SU-DHL-6 (cell line): ENCODE measurements around the gene HUWE1.
"Not testable (repeated sequence)": the region's sequence is repeated elsewhere in the genome, so short reads cannot be mapped to it uniquely, and the experiment has no call there.

Experiments
- H2AFZ ChIP-seq: fragments of 200-600 bp; sonication (generic); 2 replicates; pipeline ENCODE4 v1.6.1; 2014; ENCODE audit warnings: low read depth, mild to moderate bottlenecking, moderate library complexity, mixed read lengths, antibody characterized with exemption, low read length; ENCODE audit not compliant: severe bottlenecking
- H3F3A ChIP-seq: fragments of 200-600 bp; shearing (Covaris generic); 2 replicates; pipeline ENCODE4 v1.6.0; 2016; ENCODE audit warnings: antibody characterized with exemption, mild to moderate bottlenecking; ENCODE audit not compliant: insufficient read depth
- H3K27ac ChIP-seq: fragments of 200-600 bp; sonication (generic); 2 replicates; pipeline ENCODE4 v1.5.1; 2016; ENCODE audit warnings: low read depth, mild to moderate bottlenecking, low read length, moderate library complexity, mixed read lengths
- H3K27me3 ChIP-seq: fragments of 200-600 bp; sonication (generic), shearing (Covaris generic); 2 replicates; pipeline ENCODE4 v1.6.0; 2014; ENCODE audit warnings: mild to moderate bottlenecking, low read length
- H3K36me3 ChIP-seq: fragments of 200-600 bp; sonication (generic); 2 replicates; pipeline ENCODE4 v1.6.1; 2014; ENCODE audit warnings: mild to moderate bottlenecking, low read length, mixed read lengths
- H3K4me2 ChIP-seq: fragments of 300-600, 200-600 bp; shearing (Covaris generic), sonication (generic); 2 replicates; pipeline ENCODE4 v1.6.0; 2014; ENCODE audit warnings: low read length, low read depth, mild to moderate bottlenecking; ENCODE audit not compliant: poor library complexity, severe bottlenecking
- H3K4me3 ChIP-seq: fragments of 200-600 bp; sonication (generic); 2 replicates; pipeline ENCODE4 v1.5.1; 2014; ENCODE audit warnings: antibody characterized with exemption, low read length, mild to moderate bottlenecking, mixed read lengths; ENCODE audit not compliant: insufficient read depth, poor library complexity, severe bottlenecking
- H3K79me2 ChIP-seq: fragments of 200-600 bp; sonication (generic); 2 replicates; pipeline ENCODE4 v1.6.1; 2014; ENCODE audit warnings: mild to moderate bottlenecking, low read length, moderate library complexity; ENCODE audit not compliant: insufficient read depth
- H3K9ac ChIP-seq: fragments of 200-600 bp; sonication (generic); 2 replicates; pipeline ENCODE4 v1.7.0; 2014; ENCODE audit warnings: mild to moderate bottlenecking, low read length
- H3K9me2 ChIP-seq: fragments of 200-600 bp; sonication (generic); replicated peaks from 2 replicates; pipeline ENCODE4 v1.6.1; 2014; ENCODE audit warnings: low read length; ENCODE audit not compliant: insufficient read depth
- H3K9me3 ChIP-seq: fragments of 200-600 bp; sonication (generic); 2 replicates; pipeline ENCODE4 v1.6.1; 2014; ENCODE audit warnings: low read length, mixed read lengths; ENCODE audit not compliant: insufficient read depth
- H4K20me1 ChIP-seq: fragments of 200-600 bp; sonication (generic); 2 replicates; pipeline ENCODE4 v1.6.1; 2014; ENCODE audit warnings: low read depth, mild to moderate bottlenecking, antibody characterized with exemption, low read length, moderate library complexity, mixed read lengths
- EZH2phosphoT487 ChIP-seq: fragments of 200-600 bp; sonication (generic), shearing (Covaris generic); conservative IDR thresholded peaks from 2 replicates; pipeline ENCODE4 v1.6.1; 2018; ENCODE audit warnings: mild to moderate bottlenecking, antibody characterized with exemption, low read length, moderate library complexity, mixed read lengths
- TF ChIP-seq, protein P1 (sequence below): fragments of 200-600 bp; sonication (generic); IDR thresholded peaks from one replicate; pipeline ENCODE4 v1.5.1; 2017; ENCODE audit warnings: antibody characterized with exemption, mild to moderate bottlenecking, low read length, moderate library complexity; ENCODE audit not compliant: insufficient read depth, poor library complexity, severe bottlenecking

HUWE1 gene

DNA sequence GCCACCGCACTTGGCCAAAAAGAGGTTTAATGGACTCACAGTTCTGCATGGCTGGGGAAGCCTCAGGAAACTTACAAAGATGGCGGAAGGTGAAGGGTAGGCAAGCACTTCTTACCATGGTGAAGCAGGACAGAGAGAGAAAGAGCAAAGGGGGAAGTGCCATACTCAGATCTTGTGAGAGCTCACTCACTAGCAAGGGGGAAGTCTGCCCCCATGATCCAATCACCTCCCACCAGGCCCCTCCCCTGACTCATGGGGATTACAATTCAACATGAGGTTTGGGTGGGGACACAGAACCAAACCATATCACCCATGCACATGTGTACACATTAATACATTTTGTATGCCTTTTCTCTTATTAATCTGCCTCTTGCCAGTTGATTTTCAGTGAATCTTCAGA is 175.2 kb downstream of the HUWE1 start:
- Histone ChIP-seq H3K27me3 (no peaks in the 10 kb centered on the region), H3K4me2 (no peak overlapping the region), H3K9me3 (no peaks in the 10 kb centered on the region), H3K79me2 (no peaks in the 10 kb centered on the region), H3K9me2 (no peaks in the 10 kb centered on the region), H3K27ac (no peak overlapping the region), H3K36me3 (no peaks in the 10 kb centered on the region), H3F3A (no peaks in the 10 kb centered on the region), H3K4me3 (no peak overlapping the region), H4K20me1 (no peaks in the 10 kb centered on the region), H3K9ac (no peak overlapping the region), H2AFZ (no peak overlapping the region)
- no peak for TF ChIP-seq EZH2phosphoT487
- TF ChIP-seq, protein P1, sequence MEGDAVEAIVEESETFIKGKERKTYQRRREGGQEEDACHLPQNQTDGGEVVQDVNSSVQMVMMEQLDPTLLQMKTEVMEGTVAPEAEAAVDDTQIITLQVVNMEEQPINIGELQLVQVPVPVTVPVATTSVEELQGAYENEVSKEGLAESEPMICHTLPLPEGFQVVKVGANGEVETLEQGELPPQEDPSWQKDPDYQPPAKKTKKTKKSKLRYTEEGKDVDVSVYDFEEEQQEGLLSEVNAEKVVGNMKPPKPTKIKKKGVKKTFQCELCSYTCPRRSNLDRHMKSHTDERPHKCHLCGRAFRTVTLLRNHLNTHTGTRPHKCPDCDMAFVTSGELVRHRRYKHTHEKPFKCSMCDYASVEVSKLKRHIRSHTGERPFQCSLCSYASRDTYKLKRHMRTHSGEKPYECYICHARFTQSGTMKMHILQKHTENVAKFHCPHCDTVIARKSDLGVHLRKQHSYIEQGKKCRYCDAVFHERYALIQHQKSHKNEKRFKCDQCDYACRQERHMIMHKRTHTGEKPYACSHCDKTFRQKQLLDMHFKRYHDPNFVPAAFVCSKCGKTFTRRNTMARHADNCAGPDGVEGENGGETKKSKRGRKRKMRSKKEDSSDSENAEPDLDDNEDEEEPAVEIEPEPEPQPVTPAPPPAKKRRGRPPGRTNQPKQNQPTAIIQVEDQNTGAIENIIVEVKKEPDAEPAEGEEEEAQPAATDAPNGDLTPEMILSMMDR = no peak

DNA sequence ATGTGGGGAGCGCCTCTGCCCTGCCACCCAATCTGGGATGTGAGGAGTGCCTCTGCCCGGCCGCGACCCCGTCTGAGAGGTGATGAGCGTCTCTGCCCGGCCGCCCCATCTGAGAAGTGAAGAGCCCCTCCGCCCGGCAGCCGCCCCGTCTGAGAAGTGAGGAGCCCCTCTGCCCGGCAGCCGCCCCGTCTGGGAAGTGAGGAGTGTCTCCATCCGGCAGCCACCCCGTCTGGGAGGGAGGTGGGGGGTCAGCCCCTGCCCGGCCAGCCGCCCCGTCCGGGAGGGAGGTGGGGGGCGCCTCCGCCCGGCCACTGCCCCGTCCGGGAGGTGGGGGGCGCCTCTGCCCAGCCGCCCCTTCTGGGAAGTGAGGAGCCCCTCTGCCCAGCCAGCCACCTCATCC is 182.5 kb downstream of the HUWE1 start:
- not testable (repeated sequence) for H3K9me3 ChIP-seq, H3K36me3 ChIP-seq, H3K79me2 ChIP-seq, H4K20me1 ChIP-seq, H3K9ac ChIP-seq, H3K4me3 ChIP-seq, H3K27ac ChIP-seq, H3F3A ChIP-seq, H3K9me2 ChIP-seq, H3K4me2 ChIP-seq, H2AFZ ChIP-seq, H3K27me3 ChIP-seq

DNA sequence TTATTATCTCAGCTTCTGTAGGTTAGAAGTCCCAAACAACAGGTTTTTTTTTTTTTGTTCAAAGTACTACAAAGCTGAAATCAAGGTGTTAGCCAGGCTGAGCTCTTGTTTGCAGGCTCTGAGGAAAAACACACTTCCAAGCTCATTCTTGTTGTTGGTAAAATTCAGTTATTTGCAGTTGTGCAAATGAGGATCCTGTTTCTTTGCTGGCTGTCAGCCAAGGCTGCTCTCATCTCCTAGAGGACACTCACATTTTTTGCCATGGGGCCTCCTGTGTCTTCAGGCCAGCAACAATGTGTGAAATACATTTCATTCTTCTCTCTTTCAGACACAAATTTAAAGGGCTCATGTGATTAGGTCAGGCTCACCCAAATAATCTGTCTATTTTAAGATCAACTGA is 192.1 kb downstream of the HUWE1 start:
- no peak overlapping the region for H3K4me3 ChIP-seq
- no peaks in the 10 kb centered on the region for H4K20me1 ChIP-seq
- no peaks in the 10 kb centered on the region for H3K36me3 ChIP-seq
- no peak overlapping the region for H2AFZ ChIP-seq
- no peaks in the 10 kb centered on the region for H3K79me2 ChIP-seq
- TF ChIP-seq, protein P1 = no peak
- TF ChIP-seq EZH2phosphoT487 = no peak
- H3K27ac ChIP-seq = no peak overlapping the region
- H3K9me3 ChIP-seq = no peaks in the 10 kb centered on the region
- no peaks in the 10 kb centered on the region for H3F3A ChIP-seq
- no peak overlapping the region for H3K4me2 ChIP-seq
- no peaks in the 10 kb centered on the region for H3K27me3 ChIP-seq
- H3K9ac ChIP-seq = no peak overlapping the region
- no peaks in the 10 kb centered on the region for H3K9me2 ChIP-seq

DNA sequence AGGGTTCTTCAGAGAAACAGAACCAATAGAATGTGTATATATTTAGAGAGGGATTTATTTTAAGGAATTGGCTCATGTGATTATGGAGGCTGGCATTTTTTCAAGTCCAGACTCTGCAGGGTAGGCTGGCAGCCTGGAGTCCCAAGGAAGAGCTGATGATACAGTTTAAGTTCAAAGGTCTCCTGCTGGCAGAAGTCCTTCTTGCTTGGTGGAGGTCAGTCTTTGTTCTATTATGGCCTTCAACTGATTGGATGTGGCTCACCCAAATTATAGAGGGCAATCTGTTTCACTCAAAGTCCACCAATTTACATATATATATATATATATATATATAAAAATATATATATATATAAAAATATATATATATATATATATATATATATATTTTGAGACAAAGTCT is 200.2 kb downstream of the HUWE1 start:
- no peaks in the 10 kb centered on the region for H3K79me2 ChIP-seq
- no peaks in the 10 kb centered on the region for H3F3A ChIP-seq
- H3K9me3 ChIP-seq = no peaks in the 10 kb centered on the region
- no peak overlapping the region for H3K27ac ChIP-seq
- TF ChIP-seq, protein P1 = no peak
- no peak for TF ChIP-seq EZH2phosphoT487
- no peak overlapping the region for H2AFZ ChIP-seq
- H3K4me2 ChIP-seq = no peak overlapping the region
- H4K20me1 ChIP-seq = no peaks in the 10 kb centered on the region
- no peak overlapping the region for H3K9ac ChIP-seq
- no peak overlapping the region for H3K4me3 ChIP-seq
- no peaks in the 10 kb centered on the region for H3K27me3 ChIP-seq
- no peaks in the 10 kb centered on the region for H3K9me2 ChIP-seq
- H3K36me3 ChIP-seq = no peaks in the 10 kb centered on the region
